GM18505 (cell line): Measurements from ENCODE around the gene TMEM63C.

ENCODE experiments used
- ATAC-seq: cut with Tn5 transposase; IDR thresholded peaks from one replicate; pipeline ENCODE4 v1.9.1; 2021; ENCODE audit not compliant: unreplicated experiment
- POLR2A ChIP-seq: IDR thresholded peaks from 4 replicates; pipeline ENCODE4 v1.6.1; 2011; ENCODE audit warnings: borderline replicate concordance; ENCODE audit not compliant: insufficient read depth, insufficient read length; ENCODE audit errors: extremely low read depth

TMEM63C gene

GRCh38 chr14:77175843-77176242 is 5.8 kb upstream of the TMEM63C start:
- no peak for TF ChIP-seq POLR2A
- no peak for ATAC-seq

DNA sequence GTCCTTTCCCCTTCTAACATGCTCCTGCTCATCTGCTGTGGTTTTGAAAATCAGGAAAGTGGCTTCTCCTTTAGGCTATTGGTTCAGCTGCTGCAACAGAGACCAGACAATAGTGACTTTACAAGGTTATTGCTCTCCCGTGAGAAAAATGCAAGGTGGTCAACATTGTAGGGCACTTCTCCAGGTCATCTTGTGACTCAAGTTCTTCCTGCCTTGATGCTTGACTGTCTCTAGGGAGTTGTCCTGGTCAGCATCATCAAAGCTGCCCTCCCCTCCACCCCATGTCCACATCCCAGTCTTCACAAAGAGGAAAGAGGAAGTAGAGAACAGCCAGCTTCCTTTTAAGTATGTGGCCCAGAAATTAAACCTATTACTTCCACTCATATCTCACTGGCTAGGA is 3.9 kb upstream of the TMEM63C start:
- no peak for ATAC-seq
- no peak for TF ChIP-seq POLR2A

- TF ChIP-seq POLR2A = no peak
Measured at GRCh38 chr14:77178656-77179055, 2.9 kb upstream of the TMEM63C start.

GRCh38 chr14:77180726-77181602 is 634 bp upstream of the TMEM63C start:
- ATAC-seq = no peak
- TF ChIP-seq POLR2A = no peak

More at GRCh38 chr14:77178656-77179055, 2.9 kb upstream of the TMEM63C start:
- no peak for ATAC-seq

DNA sequence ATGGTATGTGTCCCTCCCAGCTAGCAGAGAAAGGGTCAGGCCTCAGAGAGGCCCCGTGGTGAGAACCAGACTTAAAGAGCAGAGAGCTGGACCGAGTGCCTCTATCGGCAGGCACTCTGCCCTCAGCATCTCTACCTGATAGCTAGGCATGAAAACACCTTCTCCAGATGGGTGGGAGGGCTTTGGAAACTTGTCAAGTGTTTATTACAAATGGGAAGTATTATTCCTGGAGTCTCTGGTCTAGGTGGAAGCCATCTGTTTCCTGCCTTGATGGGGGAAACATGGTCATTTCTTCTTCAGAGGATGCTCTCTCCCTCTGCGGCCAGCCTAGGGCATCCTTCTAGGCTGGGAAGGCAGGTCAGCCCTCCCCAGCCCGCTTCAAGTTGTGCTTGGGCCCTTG is 2.3 kb downstream of the TMEM63C start:
- TF ChIP-seq POLR2A = no peak
- no peak for ATAC-seq

- no peak for TF ChIP-seq POLR2A
Measured at GRCh38 chr14:77184396-77185092, 2.9 kb downstream of the TMEM63C start.

GRCh38 chr14:77185093-77185465 is 3.5 kb downstream of the TMEM63C start:
- no peak for TF ChIP-seq POLR2A
- no peak for ATAC-seq

More at GRCh38 chr14:77184396-77185092, 2.9 kb downstream of the TMEM63C start:
- no peak for ATAC-seq

DNA sequence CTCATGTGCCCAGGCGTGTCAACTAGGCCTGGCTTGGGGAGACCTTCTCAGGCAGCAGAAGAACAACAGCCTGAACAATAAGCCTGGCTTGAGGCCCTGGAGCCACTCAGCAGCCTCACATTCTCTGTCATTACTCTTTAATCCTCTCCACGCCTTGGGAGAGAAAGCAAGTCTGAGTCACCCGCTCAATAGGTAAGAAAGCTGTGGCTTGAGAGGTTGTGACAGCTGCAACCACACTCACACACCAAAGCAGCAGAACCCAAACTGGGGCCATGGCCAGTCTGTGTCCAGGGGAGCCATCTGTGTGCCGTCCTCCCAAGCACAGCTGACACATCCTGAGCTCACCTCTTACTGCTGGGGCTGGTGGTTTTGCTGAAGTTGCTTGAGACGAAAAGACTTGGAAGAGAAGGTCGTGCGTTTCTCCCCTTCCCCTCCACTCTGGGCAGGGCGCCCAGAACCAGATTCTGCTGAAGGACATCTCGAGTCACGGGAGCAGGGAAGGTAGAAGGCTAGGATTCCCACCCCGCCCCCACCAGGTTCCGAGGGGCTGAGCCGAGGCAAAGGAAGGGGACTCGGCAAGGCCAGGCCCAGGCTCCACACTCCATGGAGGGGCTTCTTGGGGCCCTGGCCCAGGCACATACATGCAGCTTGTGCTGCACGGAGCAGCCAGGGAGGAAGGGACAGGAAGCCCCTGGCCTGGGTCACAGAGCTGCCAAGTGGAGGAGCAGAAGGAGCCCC is 5.5 kb downstream of the TMEM63C start:
- TF ChIP-seq POLR2A = no peak
- ATAC-seq = no peak

GRCh38 chr14:77187649-77188012 is 6.0 kb downstream of the TMEM63C start:
- TF ChIP-seq POLR2A = no peak
- ATAC-seq = no peak

- no peak for ATAC-seq
- no peak for TF ChIP-seq POLR2A
Measured at GRCh38 chr14:77189479-77189878, 7.9 kb downstream of the TMEM63C start.

- no peak for TF ChIP-seq POLR2A
Measured at GRCh38 chr14:77190977-77191376, 9.4 kb downstream of the TMEM63C start.

DNA sequence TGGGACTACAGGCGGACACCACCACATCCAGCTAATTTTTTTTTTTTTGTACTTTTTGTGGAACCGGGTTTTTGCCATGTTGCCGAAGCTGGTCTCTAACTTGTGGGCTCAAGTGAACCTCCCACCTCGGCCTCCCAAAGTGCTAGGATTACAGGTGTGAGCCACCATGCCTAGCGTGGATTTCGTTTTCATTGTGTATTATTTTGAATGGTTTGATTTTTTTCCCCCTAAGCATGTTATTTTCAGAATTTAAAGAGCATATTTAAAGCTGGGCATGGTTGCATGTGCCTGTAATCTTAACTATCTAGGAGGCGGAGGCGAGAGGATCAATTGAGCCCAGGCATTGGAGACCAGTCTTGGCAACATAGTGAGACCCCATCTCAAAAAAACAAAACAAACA is 13.1 kb downstream of the TMEM63C start:
- no peak for TF ChIP-seq POLR2A
- ATAC-seq = no peak

More at GRCh38 chr14:77190977-77191376, 9.4 kb downstream of the TMEM63C start:
- no peak for ATAC-seq

- no peak for TF ChIP-seq POLR2A
- ATAC-seq = no peak
Measured at GRCh38 chr14:77195766-77196165, 14.2 kb downstream of the TMEM63C start.
